AML-193 (cell line): ENCODE data around the gene P2RY11.

Experiments
- DNase-seq, 2 experiments: peaks; one replicate each; lab custom pipeline; 2025; lab: John Stamatoyannopoulos, UW

P2RY11 gene, protein sequence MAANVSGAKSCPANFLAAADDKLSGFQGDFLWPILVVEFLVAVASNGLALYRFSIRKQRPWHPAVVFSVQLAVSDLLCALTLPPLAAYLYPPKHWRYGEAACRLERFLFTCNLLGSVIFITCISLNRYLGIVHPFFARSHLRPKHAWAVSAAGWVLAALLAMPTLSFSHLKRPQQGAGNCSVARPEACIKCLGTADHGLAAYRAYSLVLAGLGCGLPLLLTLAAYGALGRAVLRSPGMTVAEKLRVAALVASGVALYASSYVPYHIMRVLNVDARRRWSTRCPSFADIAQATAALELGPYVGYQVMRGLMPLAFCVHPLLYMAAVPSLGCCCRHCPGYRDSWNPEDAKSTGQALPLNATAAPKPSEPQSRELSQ

GRCh38 chr19:10111405-10111811 is at the start of gene P2RY11:
P2RY11 (plus strand) TSS chr19:10111693; CDS start chr19:10111722, 29 bp downstream.
- no peak for DNase-seq

GRCh38 chr19:10061717-10062310 is 49.7 kb upstream of the P2RY11 start:
- DNase-seq, result no peak

- no peak for DNase-seq
Measured at GRCh38 chr19:10068205-10068604, 43.3 kb upstream of the P2RY11 start.

- no peak for DNase-seq
Measured at GRCh38 chr19:10069046-10069445, 42.4 kb upstream of the P2RY11 start.

DNA sequence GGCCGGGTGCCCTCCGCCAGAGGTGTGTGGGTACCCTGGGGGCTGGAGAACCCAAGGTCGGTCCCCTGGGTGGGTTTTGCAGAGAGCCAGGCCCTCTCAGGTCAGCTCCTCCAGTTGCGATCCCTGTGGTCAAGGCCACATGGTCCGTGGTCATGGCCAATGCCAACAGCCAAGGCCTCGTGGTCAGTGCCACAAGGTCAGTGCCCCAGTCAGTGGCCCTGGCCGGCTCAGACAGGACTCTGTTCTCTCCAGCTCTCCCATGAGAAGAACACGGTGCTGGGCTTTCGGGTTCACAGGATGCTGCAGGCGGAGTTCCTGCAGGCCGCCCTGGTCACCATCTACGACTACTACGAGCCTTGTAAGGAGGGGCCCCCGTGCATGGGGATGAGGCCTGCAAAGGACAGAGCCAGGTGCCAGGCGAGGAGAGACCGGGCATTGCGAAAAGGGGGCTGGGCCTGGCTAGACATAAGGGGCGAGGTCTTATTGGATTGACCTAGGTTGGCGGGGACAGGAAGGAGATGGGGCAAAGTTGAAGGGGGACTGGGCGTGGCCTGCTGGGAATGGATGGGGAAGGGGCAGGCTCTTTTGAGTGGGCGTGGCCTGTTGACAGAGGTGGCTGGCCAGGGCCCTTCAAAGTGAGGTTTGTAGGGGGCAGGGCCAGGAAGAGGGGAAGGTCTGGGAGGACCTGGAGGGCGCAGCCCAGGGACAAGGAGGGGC is 40.6 kb upstream of the P2RY11 start:
- no peak for DNase-seq

GRCh38 chr19:10074153-10074552 is 37.3 kb upstream of the P2RY11 start:
- peak; percentile 9 to 15 for DNase-seq

GRCh38 chr19:10076535-10076934 is 35.0 kb upstream of the P2RY11 start:
- DNase-seq, result no peak

DNA sequence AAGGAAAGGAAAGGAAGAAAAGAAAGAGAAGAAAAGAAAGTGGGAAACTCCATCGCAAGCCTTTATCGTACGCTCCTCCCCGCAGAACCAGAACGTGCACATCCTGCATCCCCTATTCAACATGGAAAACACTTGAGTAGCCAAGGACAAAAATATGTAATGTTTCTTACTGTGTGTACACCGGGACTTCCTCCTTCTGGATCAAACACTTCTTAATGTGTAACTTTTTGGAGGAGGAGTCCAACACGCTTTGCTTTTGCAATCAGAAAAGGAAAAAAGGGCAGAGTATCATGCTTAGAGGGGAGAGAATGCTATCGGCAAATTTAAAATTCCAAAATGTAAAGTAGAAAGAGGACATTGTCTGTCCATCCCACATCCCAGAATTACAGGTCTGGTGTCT is 33.2 kb upstream of the P2RY11 start:
- DNase-seq, result no peak

GRCh38 chr19:10079031-10079453 is 32.5 kb upstream of the P2RY11 start:
- no peak for DNase-seq

DNA sequence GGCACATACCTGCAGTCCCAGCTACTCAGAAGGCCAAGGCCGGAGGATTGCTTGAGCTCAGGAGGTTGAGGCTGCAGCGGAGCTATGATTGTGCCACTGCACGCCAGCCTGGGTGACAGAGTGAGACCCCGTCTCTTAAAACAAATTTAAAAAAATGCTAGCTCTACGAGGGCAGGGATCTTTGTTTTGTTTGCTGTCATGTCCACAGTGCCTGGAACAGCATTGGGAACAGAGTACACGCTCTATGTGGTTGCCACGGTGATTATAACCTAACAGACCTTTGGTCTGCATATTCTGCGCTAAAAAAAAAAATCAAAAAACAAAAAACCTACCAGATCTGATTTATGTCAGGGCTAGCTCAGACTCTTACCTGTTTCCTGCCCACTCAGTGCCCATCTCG is 27.6 kb upstream of the P2RY11 start:
- no peak for DNase-seq

GRCh38 chr19:10084803-10085202 is 26.7 kb upstream of the P2RY11 start:
- no peak for DNase-seq

- peak; percentile 64 to 78 for DNase-seq
Measured at GRCh38 chr19:10085641-10086590, 25.6 kb upstream of the P2RY11 start, which contains the start of gene SHFL. SHFL (plus strand) TSS chr19:10086317; CDS start chr19:10086428, 111 bp downstream.

GRCh38 chr19:10086591-10087192 is 24.8 kb upstream of the P2RY11 start:
- DNase-seq, result no peak

- DNase-seq, result no peak
Measured at GRCh38 chr19:10087296-10088061, 24.0 kb upstream of the P2RY11 start.

GRCh38 chr19:10088949-10089554 is 22.4 kb upstream of the P2RY11 start:
- no peak for DNase-seq

GRCh38 chr19:10089801-10090375 is 21.6 kb upstream of the P2RY11 start:
- no peak for DNase-seq

DNA sequence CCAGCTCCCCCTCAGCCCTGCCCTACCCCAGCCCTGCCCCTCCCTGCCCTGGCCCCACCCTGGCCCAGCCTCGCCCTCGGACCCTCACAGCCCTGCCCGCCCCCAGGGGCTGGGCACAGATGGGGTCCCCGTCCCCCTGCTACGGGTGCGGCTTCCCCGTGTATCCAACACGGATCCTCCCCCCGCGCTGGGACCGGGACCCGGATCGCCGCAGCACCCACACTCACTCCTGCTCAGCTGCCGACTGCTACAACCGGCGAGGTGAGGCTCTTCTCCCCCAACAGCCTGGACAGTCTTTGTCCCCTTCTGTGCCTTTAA is 20.2 kb upstream of the P2RY11 start:
- DNase-seq, result no peak

DNA sequence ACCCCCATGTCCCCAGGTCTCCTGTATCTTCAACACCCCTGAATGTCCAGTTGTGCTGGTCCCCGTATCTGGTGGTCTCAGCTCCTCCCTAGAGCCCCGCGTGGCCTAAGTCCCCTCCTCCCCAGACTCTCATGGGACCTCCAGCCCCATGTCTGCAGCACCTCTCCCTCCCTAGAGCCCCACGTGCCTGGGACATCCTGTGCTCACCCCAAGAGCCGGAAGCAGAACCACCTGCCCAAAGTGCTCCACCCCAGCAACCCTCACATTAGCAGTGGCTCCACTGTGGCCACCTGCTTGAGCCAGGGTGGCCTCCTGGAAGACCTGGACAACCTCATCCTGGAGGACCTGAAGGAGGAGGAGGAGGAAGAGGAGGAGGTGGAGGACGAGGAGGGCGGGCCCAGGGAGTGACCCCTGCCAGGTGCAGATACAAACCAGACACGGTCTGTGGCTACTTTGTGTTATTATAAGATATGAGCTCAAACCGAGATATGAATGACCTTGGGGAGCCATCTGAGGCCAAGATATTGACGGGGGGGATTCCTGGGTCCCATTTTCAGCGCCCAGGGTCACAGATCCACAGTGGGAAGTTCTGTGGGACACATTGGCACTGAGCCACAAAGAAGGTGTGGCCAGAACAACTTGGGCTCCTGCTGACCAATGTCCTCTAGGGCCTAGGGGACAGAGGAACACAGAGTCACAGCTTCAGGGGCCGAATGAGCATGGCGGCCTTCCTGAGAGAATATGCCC is 19.4 kb upstream of the P2RY11 start:
- DNase-seq, result no peak

GRCh38 chr19:10092648-10093294 is 18.7 kb upstream of the P2RY11 start:
- no peak for DNase-seq
